Transverse colon (tissue), 4 donors: ENCODE measurements around the gene MYOC. TPM values are rescaled to one million over a fixed set of nuclear protein-coding genes. Genes with fewer than 3 reads are reported as not detected.

Experiments
- DNase-seq: peaks from one replicate; pipeline ENCODE4 v3.0.0-alpha.2; 2019
- H3K27ac ChIP-seq, 4 donors: fragments of 200-600 bp; sonication (generic); 2 replicates each; pipeline ENCODE4 v1.5.1; 2016 to 2018; ENCODE audit warnings: inconsistent platforms in 4 of 4
- H3K27me3 ChIP-seq: fragments of 200-600 bp; sonication (generic); 2 replicates; pipeline ENCODE4 v1.5.1; 2017; ENCODE audit warnings: inconsistent platforms
- H3K36me3 ChIP-seq, 4 donors: fragments of 200-600 bp; sonication (generic); 2 replicates each; pipeline ENCODE4 v1.5.1; 2017 to 2019; ENCODE audit warnings: inconsistent platforms in 4 of 4
- H3K4me1 ChIP-seq, 4 donors: fragments of 200-600 bp; sonication (generic); 2 replicates each; pipeline ENCODE4 v1.5.1; 2017 to 2020; ENCODE audit warnings: inconsistent platforms in 4 of 4
- H3K4me3 ChIP-seq, 4 donors: fragments of 200-600 bp; sonication (generic); 1 replicate in 1 of 4; 2 replicates in 3 of 4; pipeline versions ENCODE4 v1.5.1 to v1.6.1; 2017 to 2019; ENCODE audit warnings: inconsistent platforms in 4 of 4
- H3K9me3 ChIP-seq, 2 donors: fragments of 200-600 bp; sonication (generic); 2 replicates each; pipeline ENCODE4 v1.5.1; 2017 to 2019; ENCODE audit warnings: inconsistent platforms in 2 of 2
- CTCF ChIP-seq, 5 experiments: fragments of 200-600 bp in 3 of 5; fragments of 450-650 bp in 2 of 5; sonication (generic) in 3 of 5; IDR thresholded peaks; 1 replicate in 2 of 5; 2 replicates in 3 of 5; pipeline ENCODE4 v1.5.1; 2016 to 2017; ENCODE audit warnings: antibody characterized with exemption in 5 of 5, inconsistent platforms in 3 of 5, mild to moderate bottlenecking in 2 of 5, moderate library complexity in 1 of 5
- EP300 ChIP-seq: sonication (generic); formaldehyde crosslinking; IDR thresholded peaks from one replicate; pipeline ENCODE4 v1.6.1; 2017; ENCODE audit warnings: antibody characterized with exemption, low read depth
- POLR2A ChIP-seq: fragments of 450-650 bp; IDR thresholded peaks from one replicate; pipeline ENCODE4 v1.6.1; 2016; ENCODE audit warnings: antibody characterized with exemption, mild to moderate bottlenecking, moderate library complexity
- POLR2AphosphoS5 ChIP-seq, 3 donors: sonication (generic); formaldehyde crosslinking; IDR thresholded peaks; one replicate each; pipeline ENCODE4 v1.6.1; 2016; ENCODE audit warnings: antibody characterized with exemption in 3 of 3
- WGBS, 2 donors: methylation state at CpG; one replicate each; pipeline ENCODE4 v1.1.5; 2018; ENCODE audit warnings: low coverage in 1 of 2; 5-methylcytosine and 5-hydroxymethylcytosine counted together
- in situ Hi-C, 4 donors: fragments of 200-750 bp; cut with MboI; loops; one replicate each; pipeline versions ENCODE4 v1.15.0 to v1.15.1; 2017; ENCODE audit warnings: low sequenced_read_pairs in 3 of 4, low pct_ligation_motif_present in 1 of 4, low pct_unique_long_range_greater_than_20kb in 1 of 4
- intact Hi-C: fragments of 100-400 bp; cut with DNase I; formaldehyde crosslinking; loops from one replicate; pipeline ENCODE4 v1.15.1; 2023; ENCODE audit warnings: low total_unique reads
- total RNA-seq, 4 donors: library from RNA; depleted of rRNA; stranded (reverse); fragments of >200 nt; gene quantifications; one replicate each; pipeline ENCODE4 v1.1.0, GENCODE V29; 2016

Gene MYOC
- total RNA-seq, 4 donors from 2014 or later = 0.40 to 7.6 (median 2.5) TPM

- no peaks in the 10 kb centered on the region for H3K4me1 ChIP-seq
- no peak overlapping the region for H3K4me3 ChIP-seq
- 71 to 86% methylated on average over 1 to 2 of the region's 2 CpGs for WGBS, 2 donors
- in situ Hi-C loops = loop anchor here in 2 of 4 donors (25.0 kb wide), 1 partner anchor 352 kb away; no protein-coding TSS in a partner anchor
- DNase-seq = no peak
- H3K27me3 ChIP-seq = no peaks in the 10 kb centered on the region
- no peaks in the 10 kb centered on the region for H3K36me3 ChIP-seq
- H3K27ac ChIP-seq = no peak overlapping the region
- H3K9me3 ChIP-seq = no peaks in the 10 kb centered on the region
- intact Hi-C loops = no loop called here
- TF ChIP-seq EP300 (no peak), POLR2AphosphoS5 (IDR thresholded peaks at IDR 0.05) (no peak), POLR2A (no peak), CTCF (IDR thresholded peaks at IDR 0.05) (no peak)
Measured at GRCh38 chr1:171635661-171636060, 16.8 kb downstream of the MYOC start.

- no peak for DNase-seq
- TF ChIP-seq EP300 (no peak), POLR2A (no peak), POLR2AphosphoS5 (IDR thresholded peaks at IDR 0.05) (no peak)
- no peaks in the 10 kb centered on the region for H3K27me3 ChIP-seq
- H3K4me3 ChIP-seq = no peak overlapping the region
- H3K9me3 ChIP-seq = no peaks in the 10 kb centered on the region
- WGBS, 2 donors = 88 to 100% methylated on average over 1 to 2 of the region's 2 CpGs
- no peaks in the 10 kb centered on the region for H3K4me1 ChIP-seq
- intact Hi-C loops = no loop called here
- no peaks in the 10 kb centered on the region for H3K36me3 ChIP-seq
- in situ Hi-C loops = loop anchor here in 2 of 4 donors (25.0 kb wide), 1 partner anchor 359 kb away; no protein-coding TSS in a partner anchor
- H3K27ac ChIP-seq = no peak overlapping the region
Measured at GRCh38 chr1:171628225-171628624, 24.3 kb downstream of the MYOC start.

GRCh38 chr1:171627020-171627419 is 25.5 kb downstream of the MYOC start:
- no peak overlapping the region for H3K27ac ChIP-seq
- intact Hi-C loops (no loop called here), in situ Hi-C loops (loop anchor here in 2 of 4 donors (25.0 kb wide), 1 partner anchor 360 kb away; no protein-coding TSS in a partner anchor)
- no peaks in the 10 kb centered on the region for H3K4me1 ChIP-seq
- H3K36me3 ChIP-seq = no peaks in the 10 kb centered on the region
- no peak for DNase-seq
- TF ChIP-seq CTCF (IDR thresholded peaks at IDR 0.05) = no peak
- no peak for TF ChIP-seq POLR2A
- TF ChIP-seq POLR2AphosphoS5 (IDR thresholded peaks at IDR 0.05) = no peak
- TF ChIP-seq EP300 = no peak
- H3K4me3 ChIP-seq = no peak overlapping the region
- no peaks in the 10 kb centered on the region for H3K27me3 ChIP-seq
- H3K9me3 ChIP-seq = no peaks in the 10 kb centered on the region
- WGBS, 2 donors = 77 to 87% methylated on average over 5 of the region's 5 CpGs

GRCh38 chr1:171625225-171625624 is 27.3 kb downstream of the MYOC start:
- Histone ChIP-seq H3K4me3 (no peak overlapping the region), H3K27ac (no peak overlapping the region), H3K27me3 (no peaks in the 10 kb centered on the region), H3K9me3 (no peaks in the 10 kb centered on the region), H3K4me1 (no peaks in the 10 kb centered on the region), H3K36me3 (no peaks in the 10 kb centered on the region)
- no peak for DNase-seq
- TF ChIP-seq EP300 (no peak), CTCF (IDR thresholded peaks at IDR 0.05) (no peak), POLR2A (no peak), POLR2AphosphoS5 (IDR thresholded peaks at IDR 0.05) (no peak)
- 80% methylated on average over 1 of the region's 1 CpG; no CpG with 5 or more reads in 1 of the 2 donors for WGBS, 2 donors
- in situ Hi-C loops (loop anchor here in 2 of 4 donors (25.0 kb wide), 1 partner anchor 362 kb away; no protein-coding TSS in a partner anchor), intact Hi-C loops (no loop called here)
